Vagina (tissue), 2 donors: Measurements from ENCODE around the gene MAP2K5.

Experiments used
- CTCF ChIP-seq, 3 experiments: fragments of 450-650 bp in 2 of 3; fragments of 200-600 bp in 1 of 3; sonication (generic) in 1 of 3; IDR thresholded peaks; one replicate each; pipeline ENCODE4 v1.5.1; 2017 to 2019; ENCODE audit warnings: antibody characterized with exemption in 3 of 3, mild to moderate bottlenecking in 2 of 3, moderate library complexity in 2 of 3
- POLR2AphosphoS5 ChIP-seq, 2 donors: sonication (generic); formaldehyde crosslinking; IDR thresholded peaks; one replicate each; pipeline ENCODE4 v1.9.0; 2017; ENCODE audit warnings: antibody characterized with exemption in 2 of 2, mild to moderate bottlenecking in 2 of 2, low read depth in 1 of 2; ENCODE audit not compliant: insufficient read depth in 1 of 2

GRCh38 chr15:67747921-67748320, 205.4 kb downstream of the MAP2K5 start:
- TF ChIP-seq CTCF (IDR thresholded peaks at IDR 0.05): no peak
- no peak for TF ChIP-seq POLR2AphosphoS5 (IDR thresholded peaks at IDR 0.05; ENCODE audit: insufficient read depth in 1 of 2, low read depth in 1 of 2)
